Hepatocyte (in vitro differentiated cells): ENCODE results near the gene IYD. TPM values are rescaled to one million over a fixed set of nuclear protein-coding genes. Genes with fewer than 3 reads are reported as not detected.

Experiments
- DNase-seq: peaks from one replicate; pipeline ENCODE4 v3.0.0-alpha.2; 2016; ENCODE audit warnings: low spot score
- H2AFZ ChIP-seq: fragments of 200-600 bp; sonication (generic); 2 replicates; pipeline ENCODE4 v1.6.0; 2016; ENCODE audit warnings: antibody characterized with exemption, mild to moderate bottlenecking
- H3K27ac ChIP-seq: fragments of 200-600 bp; sonication (generic); 2 replicates; pipeline ENCODE4 v1.5.1; 2016; ENCODE audit warnings: mild to moderate bottlenecking
- H3K27me3 ChIP-seq: fragments of 200-600 bp; sonication (generic); 2 replicates; pipeline ENCODE4 v1.6.1; 2016
- H3K36me3 ChIP-seq: fragments of 200-600 bp; sonication (generic); replicated peaks from 2 replicates; pipeline ENCODE4 v1.5.1; 2016; ENCODE audit warnings: low read depth; ENCODE audit not compliant: insufficient read depth
- H3K4me1 ChIP-seq: fragments of 200-600 bp; sonication (generic); 2 replicates; pipeline ENCODE4 v1.5.1; 2016; ENCODE audit warnings: mild to moderate bottlenecking, moderate library complexity; ENCODE audit not compliant: insufficient read depth
- H3K4me2 ChIP-seq: fragments of 200-600 bp; sonication (generic); 2 replicates; pipeline ENCODE4 v1.6.0; 2016
- H3K4me3 ChIP-seq: fragments of 200-600 bp; sonication (generic); 2 replicates; pipeline ENCODE4 v1.5.1; 2016; ENCODE audit warnings: mild to moderate bottlenecking
- H3K79me2 ChIP-seq: fragments of 200-600 bp; sonication (generic); 2 replicates; pipeline ENCODE4 v1.6.0; 2017; ENCODE audit warnings: mild to moderate bottlenecking
- H3K9me2 ChIP-seq: fragments of 200-600 bp; sonication (generic); replicated peaks from 2 replicates; pipeline ENCODE4 v1.6.0; 2017; ENCODE audit warnings: mild to moderate bottlenecking; ENCODE audit not compliant: insufficient read depth
- H3K9me3 ChIP-seq: fragments of 200-600 bp; sonication (generic); 2 replicates; pipeline ENCODE4 v1.5.1; 2016; ENCODE audit warnings: low read depth, mild to moderate bottlenecking
- H4K20me1 ChIP-seq: fragments of 200-600 bp; sonication (generic); 2 replicates; pipeline ENCODE4 v1.6.0; 2016; ENCODE audit warnings: mild to moderate bottlenecking; ENCODE audit not compliant: insufficient read depth, poor library complexity, severe bottlenecking
- CTCF ChIP-seq: fragments of 200-600 bp; sonication (generic); IDR thresholded peaks from 2 replicates; pipeline ENCODE4 v1.5.1; 2016; ENCODE audit warnings: antibody characterized with exemption, mild to moderate bottlenecking; ENCODE audit not compliant: poor library complexity
- EZH2 ChIP-seq: fragments of 200-600 bp; sonication (generic); IDR thresholded peaks from 2 replicates; pipeline ENCODE4 v1.6.1; 2016; ENCODE audit warnings: antibody characterized with exemption, mild to moderate bottlenecking, borderline replicate concordance
- EZH2phosphoT487 ChIP-seq: fragments of 200-600 bp; sonication (generic); IDR thresholded peaks from one replicate; pipeline ENCODE4 v1.6.1; 2018; ENCODE audit warnings: antibody characterized with exemption, mild to moderate bottlenecking, low read depth, moderate library complexity; ENCODE audit not compliant: unreplicated experiment, severe bottlenecking
- WGBS: methylation state at CpG from one replicate; pipeline ENCODE4 v1.1.6; 2016; ENCODE audit warnings: low lambda C conversion rate; ENCODE audit errors: missing lambda C conversion rate; 5-methylcytosine and 5-hydroxymethylcytosine counted together
- polyA plus RNA-seq: library from polyadenylated mRNA; unstranded; fragments of >200 nt; fragmentation: Nextera tagmentation; extraction: Ambion mirVana; gene quantifications from 2 replicates; pipeline ENCODE4 v1.2.1, GENCODE V29; 2016
- total RNA-seq: library from RNA; depleted of rRNA; stranded (reverse); fragments of >200 nt; gene quantifications from 2 replicates; pipeline ENCODE4 v1.2.3, GENCODE V29; 2014

IYD gene
- total and polyA plus RNA-seq, 2 experiments from 2014 or later: 3.1 to 8.5 TPM

DNA sequence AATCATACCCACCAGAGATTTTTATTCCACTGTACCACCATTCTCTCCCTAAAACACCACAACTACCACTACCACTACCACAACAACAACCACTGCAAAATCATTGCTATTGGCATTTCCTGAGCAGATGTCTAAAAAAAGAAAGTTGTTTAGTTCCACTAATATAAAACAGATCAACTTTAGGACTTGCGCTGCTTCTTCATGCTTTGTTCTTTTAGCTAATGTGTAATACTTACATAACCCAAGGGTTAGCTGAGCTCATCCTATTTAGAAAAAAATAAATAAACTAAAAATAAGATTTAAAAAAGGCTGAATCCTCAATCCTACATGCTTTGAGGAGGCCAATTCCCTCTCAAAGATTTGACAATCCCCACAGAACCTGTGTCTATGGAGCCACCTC, 11.4 kb downstream of the IYD start:
- Histone ChIP-seq H3K27me3 (peaks cover 5% of the 10 kb centered on the region), H3K9me2 (no peaks in the 10 kb centered on the region), H3K9me3 (no peaks in the 10 kb centered on the region), H3K79me2 (no peaks in the 10 kb centered on the region), H3K4me2 (no peak overlapping the region), H3K27ac (no peak overlapping the region), H2AFZ (no peak overlapping the region), H3K4me3 (no peak overlapping the region), H3K4me1 (no peaks in the 10 kb centered on the region), H4K20me1 (no peaks in the 10 kb centered on the region), H3K36me3 (no peaks in the 10 kb centered on the region)
- 83% methylated on average over 1 of the region's 1 CpG for WGBS
- TF ChIP-seq EZH2: no peak
- no peak for TF ChIP-seq CTCF
- no peak for TF ChIP-seq EZH2phosphoT487
- DNase-seq: no peak

DNA sequence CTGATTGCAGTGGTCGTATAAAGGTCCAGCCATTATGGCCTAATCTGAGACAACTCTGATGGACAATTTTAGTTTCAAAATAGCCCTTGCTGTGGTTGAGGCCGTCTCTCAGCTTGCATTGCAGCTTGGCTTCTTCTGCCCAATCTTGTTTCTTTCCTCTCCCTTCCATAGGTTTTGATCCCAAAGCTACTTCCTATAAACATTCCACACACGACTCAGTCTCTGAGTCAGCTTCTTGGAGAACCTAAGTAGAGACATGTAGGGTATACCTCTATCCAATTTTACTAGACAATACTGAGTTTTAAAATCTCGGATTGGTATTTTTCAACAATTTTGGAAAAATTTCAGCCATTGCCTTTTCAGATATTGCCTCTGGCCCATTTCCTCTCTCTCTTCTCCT, 13.4 kb downstream of the IYD start:
- Histone ChIP-seq H3K4me1 (no peaks in the 10 kb centered on the region), H3K27ac (no peak overlapping the region), H2AFZ (no peak overlapping the region), H3K36me3 (no peaks in the 10 kb centered on the region), H3K4me3 (no peak overlapping the region), H3K27me3 (no peaks in the 10 kb centered on the region), H3K4me2 (no peak overlapping the region), H3K79me2 (no peaks in the 10 kb centered on the region), H3K9me2 (no peaks in the 10 kb centered on the region), H4K20me1 (no peaks in the 10 kb centered on the region), H3K9me3 (no peaks in the 10 kb centered on the region)
- WGBS: 79% methylated on average over 4 of the region's 4 CpGs
- no peak for DNase-seq
- no peak for TF ChIP-seq EZH2

- Histone ChIP-seq H4K20me1 (no peaks in the 10 kb centered on the region), H3K36me3 (no peaks in the 10 kb centered on the region), H3K27ac (no peak overlapping the region), H3K79me2 (no peaks in the 10 kb centered on the region), H3K4me3 (no peak overlapping the region), H2AFZ (no peak overlapping the region), H3K27me3 (no peaks in the 10 kb centered on the region), H3K4me1 (peaks cover 3% of the 10 kb centered on the region), H3K9me2 (no peaks in the 10 kb centered on the region), H3K9me3 (no peaks in the 10 kb centered on the region), H3K4me2 (no peak overlapping the region)
- no peak for DNase-seq
- TF ChIP-seq EZH2phosphoT487 (no peak), CTCF (no peak), EZH2 (no peak)
- 85% methylated on average over 4 of the region's 4 CpGs for WGBS
Measured at GRCh38 chr6:150391414-150391813, 22.6 kb downstream of the IYD start.

- Histone ChIP-seq H3K79me2 (no peaks in the 10 kb centered on the region), H4K20me1 (no peaks in the 10 kb centered on the region), H3K4me3 (no peak overlapping the region), H3K4me2 (no peak overlapping the region), H3K9me3 (no peaks in the 10 kb centered on the region), H3K27ac (peak overlapping the region; percentile 67), H2AFZ (no peak overlapping the region), H3K36me3 (no peaks in the 10 kb centered on the region), H3K9me2 (no peaks in the 10 kb centered on the region), H3K27me3 (no peaks in the 10 kb centered on the region), H3K4me1 (peaks cover 3% of the 10 kb centered on the region)
- TF ChIP-seq CTCF (no peak), EZH2phosphoT487 (no peak), EZH2 (no peak)
- no peak for DNase-seq
- WGBS: 59% methylated on average over 3 of the region's 3 CpGs
Measured at GRCh38 chr6:150391890-150392289, 23.1 kb downstream of the IYD start.
